HFFc6 (cell line): Measurements from ENCODE around the gene KIF25. TPM values are rescaled to one million over a fixed set of nuclear protein-coding genes. Genes with fewer than 3 reads are reported as not detected.

Source experiments
- DNase-seq: peaks from one replicate; pipeline ENCODE4 v3.0.0-alpha.2; 2018
- H3K27ac Mint-ChIP-seq: 2 replicates; pipeline ENCODE4 v1.8.0; 2020; ENCODE audit warnings: mild to moderate bottlenecking, mixed read lengths
- H3K27me3 Mint-ChIP-seq: 2 replicates; pipeline ENCODE4 v1.8.0; 2021; ENCODE audit warnings: mild to moderate bottlenecking, moderate library complexity, mixed read lengths; ENCODE audit not compliant: insufficient read depth
- H3K36me3 Mint-ChIP-seq: 2 replicates; pipeline ENCODE4 v1.8.0; 2021; ENCODE audit warnings: low read depth, mixed read lengths
- H3K4me1 Mint-ChIP-seq: 2 replicates; pipeline ENCODE4 v1.8.0; 2020; ENCODE audit warnings: low read depth, mixed read lengths
- H3K4me3 Mint-ChIP-seq: 2 replicates; pipeline ENCODE4 v1.8.0; 2020; ENCODE audit warnings: mild to moderate bottlenecking, moderate library complexity, mixed read lengths
- H3K9me3 Mint-ChIP-seq: 2 replicates; pipeline ENCODE4 v1.8.0; 2020; ENCODE audit warnings: mild to moderate bottlenecking, mixed read lengths
- CTCF ChIP-seq: fragments of 200-600 bp; sonication (generic); IDR thresholded peaks from 2 replicates; pipeline ENCODE4 v1.5.0; 2021; ENCODE audit warnings: antibody characterized with exemption, mild to moderate bottlenecking
- long read RNA-seq: library from polyadenylated mRNA; unstranded; transcript quantifications from one replicate; pipeline ENCODE4 v2.0.0, GENCODE V29; 2019
- total RNA-seq, 6 experiments: library from RNA; stranded (reverse); fragmentation: NEBNext Ultra II Directional; extraction: Animal tissue kit (Norgen Biotek cat#: 25700); gene quantifications; 2 replicates in 1 of 6; 3 replicates in 5 of 6; pipeline ENCODE4 v1.2.3, GENCODE V29; 2021

The KIF25 gene
- not detected for total RNA-seq
- long read RNA-seq = 0 reads

GRCh38 chr6:167997642-167998041 lies at the start of gene KIF25:
Gene KIF25 (plus strand): TSS chr6:167997671. CDS start chr6:168029586, 31,915 bp downstream.
- no peak within 1 kb of the TSS for H3K27ac Mint-ChIP-seq
- H3K27me3 Mint-ChIP-seq = peaks cover 13% of the 10 kb centered on the region

GRCh38 chr6:167947716-167948115 lies 49.8 kb upstream of the KIF25 start:
- H3K36me3 Mint-ChIP-seq = peaks cover 11% of the 10 kb centered on the region; the same call in 1 of the 2 replicates

More at GRCh38 chr6:167997642-167998041, at the start of gene KIF25:
- no peak for DNase-seq
- no peak for TF ChIP-seq CTCF
- no peaks in the 10 kb centered on the region for H3K9me3 Mint-ChIP-seq
- no peaks in the 10 kb centered on the region for H3K36me3 Mint-ChIP-seq
- H3K4me1 Mint-ChIP-seq = no peaks in the 10 kb centered on the region
- H3K4me3 Mint-ChIP-seq = no peak within 1 kb of the TSS

GRCh38 chr6:167948716-167949115 lies 48.8 kb upstream of the KIF25 start:
- no peak for DNase-seq
- Mint-ChIP-seq H3K27me3 (no peaks in the 10 kb centered on the region; the same call in 1 of the 2 replicates), H3K4me1 (peaks cover 6% of the 10 kb centered on the region; the same call in 1 of the 2 replicates), H3K4me3 (no peak overlapping the region), H3K36me3 (peaks cover 11% of the 10 kb centered on the region; the same call in 1 of the 2 replicates), H3K9me3 (no peaks in the 10 kb centered on the region), H3K27ac (no peak overlapping the region)
- TF ChIP-seq CTCF = no peak

More at GRCh38 chr6:167947716-167948115, 49.8 kb upstream of the KIF25 start:
- DNase-seq = no peak
- no peak for TF ChIP-seq CTCF
- Mint-ChIP-seq H3K27ac (no peak overlapping the region), H3K27me3 (no peaks in the 10 kb centered on the region; the same call in 1 of the 2 replicates), H3K9me3 (no peaks in the 10 kb centered on the region), H3K4me3 (no peak overlapping the region), H3K4me1 (peaks cover 6% of the 10 kb centered on the region; the same call in 1 of the 2 replicates)

GRCh38 chr6:167949121-167949684 lies 48.3 kb upstream of the KIF25 start:
- no peaks in the 10 kb centered on the region; the same call in 1 of the 2 replicates for H3K27me3 Mint-ChIP-seq
- no peak overlapping the region for H3K27ac Mint-ChIP-seq

GRCh38 chr6:167951781-167952511 lies 45.5 kb upstream of the KIF25 start:
- no peak overlapping the region for H3K27ac Mint-ChIP-seq
- H3K4me3 Mint-ChIP-seq = no peak overlapping the region
- H3K27me3 Mint-ChIP-seq = no peaks in the 10 kb centered on the region; the same call in 1 of the 2 replicates
- H3K36me3 Mint-ChIP-seq = peaks cover 16% of the 10 kb centered on the region
- no peaks in the 10 kb centered on the region for H3K9me3 Mint-ChIP-seq
- no peak for DNase-seq
- peaks cover 13% of the 10 kb centered on the region for H3K4me1 Mint-ChIP-seq
- no peak for TF ChIP-seq CTCF

More at GRCh38 chr6:167949121-167949684, 48.3 kb upstream of the KIF25 start:
- Mint-ChIP-seq H3K9me3 (no peaks in the 10 kb centered on the region), H3K4me1 (peaks cover 6% of the 10 kb centered on the region; the same call in 1 of the 2 replicates), H3K4me3 (no peak overlapping the region), H3K36me3 (peaks cover 11% of the 10 kb centered on the region; the same call in 1 of the 2 replicates)
- TF ChIP-seq CTCF = no peak
- no peak for DNase-seq
